ENCODE results near the gene TMEM220. TPM values are rescaled to one million over a fixed set of nuclear protein-coding genes. Genes with fewer than 3 reads are reported as not detected.

TMEM220 gene
- 2.3 and 6.0 TPM in 2 replicates for total RNA-seq

DNA sequence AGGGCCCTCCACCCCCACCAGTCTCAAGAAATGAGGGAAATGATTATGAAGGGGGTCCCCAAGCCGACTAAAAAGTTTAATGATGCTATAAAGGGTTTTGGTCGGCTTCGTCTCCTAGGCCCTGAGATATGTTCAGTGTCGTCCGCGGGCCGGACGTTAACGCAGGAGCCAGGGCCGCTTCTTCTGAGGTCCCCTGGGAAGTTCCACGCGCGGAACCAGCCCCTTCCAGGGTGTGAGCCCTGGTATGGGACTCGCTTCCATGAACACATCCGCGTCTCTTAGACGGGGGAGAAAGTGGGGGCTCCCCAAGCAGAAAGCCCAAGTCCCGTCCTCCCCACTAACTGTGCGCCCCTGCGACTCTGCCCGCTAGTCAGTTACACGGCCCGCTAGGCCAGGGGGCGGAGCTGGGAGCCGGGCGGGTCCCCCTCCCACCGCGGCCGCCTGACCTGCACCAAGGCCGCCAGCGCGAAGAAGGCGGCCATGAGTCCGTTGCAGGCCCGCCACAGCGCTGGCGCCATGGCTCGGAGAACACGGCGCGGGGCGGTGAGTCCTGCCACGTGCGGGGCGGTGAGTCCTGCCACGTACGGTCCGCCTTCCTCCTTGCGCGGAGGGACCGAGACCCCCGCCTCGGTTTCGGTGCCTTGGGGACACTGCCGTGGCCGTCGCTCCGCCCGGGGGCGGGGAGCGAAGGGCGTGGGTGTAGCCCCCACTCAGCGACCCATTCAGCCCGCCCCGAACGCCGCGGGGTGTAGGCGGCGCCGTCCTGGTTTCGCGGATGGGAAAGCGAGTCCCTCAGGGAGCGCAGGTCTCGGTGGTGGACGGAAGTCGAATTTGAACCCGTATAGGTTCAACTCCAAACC is at the start of gene TMEM220:
Gene TMEM220 (minus strand): TSS at position 690 of the 860 bp plus-strand sequence. CDS start 172 bp downstream, at position 518.

GRCh38 chr17:10697092-10698081 is 32.4 kb downstream of the TMEM220 start, which contains the start of the genes ADPRM and SCO1:
Gene ADPRM, plus strand, starts transcription at chr17:10697594. Its CDS starts 7,333 bp downstream, at chr17:10704927.
Gene SCO1, minus strand, starts transcription at chr17:10697533. Its CDS starts 26 bp downstream, at chr17:10697507.

Other genes with a start within 250 kb of the TMEM220 start
- not detected in 2 replicates for gene MYH1, start 211.5 kb downstream of the TMEM220 start, total RNA-seq
- not detected in 2 replicates for gene MYH2, start 180.4 kb downstream of the TMEM220 start, total RNA-seq
- gene MYH3, start 72.7 kb downstream of the TMEM220 start, total RNA-seq = 0.54 TPM in 1 of 2 replicates, not detected in the other
- gene SCO1, start 32.5 kb downstream of the TMEM220 start, total RNA-seq = 25.3 and 26.7 TPM in 2 replicates
- gene ADPRM, start 32.4 kb downstream of the TMEM220 start, total RNA-seq = 4.5 and 9.9 TPM in 2 replicates
- gene TMEM238L, start 74.1 kb upstream of the TMEM220 start, total RNA-seq = not detected in 2 replicates
- gene PIRT, start 108.1 kb upstream of the TMEM220 start, total RNA-seq = not detected in 2 replicates